ENCODE measurements around the gene ERICH3.

ERICH3 gene, protein sequence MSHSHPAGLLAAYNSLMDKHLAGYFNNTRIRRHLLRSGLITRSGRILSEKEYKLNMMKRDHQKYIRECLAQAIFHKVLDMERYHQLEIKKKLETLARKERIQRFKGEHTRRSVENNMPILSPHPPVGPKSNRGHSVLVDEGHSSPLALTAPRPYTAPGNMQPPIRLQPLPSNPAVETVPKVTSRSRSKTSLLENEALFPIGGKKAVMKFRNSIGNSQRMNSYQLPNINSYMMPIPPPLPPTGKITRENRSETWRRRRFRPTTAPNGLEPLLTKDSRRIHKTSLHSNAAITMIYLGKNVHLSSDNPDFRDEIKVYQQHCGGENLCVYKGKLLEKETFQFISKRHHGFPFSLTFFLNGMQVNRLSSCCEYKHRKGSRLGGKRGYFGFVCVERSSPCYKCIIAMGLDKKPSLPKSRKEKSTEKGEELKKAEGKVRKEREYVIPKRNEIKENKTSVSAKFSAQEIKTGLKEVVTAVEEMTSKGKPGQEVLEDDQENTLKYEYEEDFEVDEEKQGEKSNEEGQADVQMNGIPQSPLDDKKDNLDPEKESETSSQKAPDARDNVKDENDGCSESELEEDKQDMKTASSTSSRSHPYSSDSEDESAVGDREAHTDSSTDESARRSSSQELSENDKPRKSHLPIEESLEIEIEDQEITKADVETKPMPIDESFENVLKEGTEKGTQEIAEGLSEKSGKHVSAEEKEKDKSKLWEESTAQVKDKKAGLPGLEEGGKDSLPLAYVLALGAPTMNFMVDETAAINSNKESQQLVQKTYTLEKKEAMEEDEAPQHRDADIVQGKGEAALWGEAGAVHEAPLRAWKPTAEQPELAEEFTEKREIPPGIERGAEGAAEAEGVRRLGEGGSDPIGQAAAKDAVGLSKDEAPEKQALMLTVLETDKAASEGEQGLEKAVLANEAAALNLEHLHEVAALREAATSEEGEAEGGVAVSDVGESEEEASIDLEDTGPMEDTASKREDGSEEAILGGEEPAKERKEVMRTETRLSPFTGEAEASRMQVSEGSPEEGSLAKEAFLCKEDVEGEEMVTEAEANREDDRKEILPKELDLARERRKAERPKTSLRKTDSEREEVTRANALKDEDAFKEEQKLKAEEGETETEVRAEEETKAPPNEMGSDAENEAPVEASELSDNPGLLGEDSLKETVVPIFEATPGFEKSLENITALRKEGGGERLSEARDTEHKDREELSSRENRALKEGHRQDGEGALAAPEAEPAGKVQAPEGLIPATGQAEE (N-terminal part only)

DNA sequence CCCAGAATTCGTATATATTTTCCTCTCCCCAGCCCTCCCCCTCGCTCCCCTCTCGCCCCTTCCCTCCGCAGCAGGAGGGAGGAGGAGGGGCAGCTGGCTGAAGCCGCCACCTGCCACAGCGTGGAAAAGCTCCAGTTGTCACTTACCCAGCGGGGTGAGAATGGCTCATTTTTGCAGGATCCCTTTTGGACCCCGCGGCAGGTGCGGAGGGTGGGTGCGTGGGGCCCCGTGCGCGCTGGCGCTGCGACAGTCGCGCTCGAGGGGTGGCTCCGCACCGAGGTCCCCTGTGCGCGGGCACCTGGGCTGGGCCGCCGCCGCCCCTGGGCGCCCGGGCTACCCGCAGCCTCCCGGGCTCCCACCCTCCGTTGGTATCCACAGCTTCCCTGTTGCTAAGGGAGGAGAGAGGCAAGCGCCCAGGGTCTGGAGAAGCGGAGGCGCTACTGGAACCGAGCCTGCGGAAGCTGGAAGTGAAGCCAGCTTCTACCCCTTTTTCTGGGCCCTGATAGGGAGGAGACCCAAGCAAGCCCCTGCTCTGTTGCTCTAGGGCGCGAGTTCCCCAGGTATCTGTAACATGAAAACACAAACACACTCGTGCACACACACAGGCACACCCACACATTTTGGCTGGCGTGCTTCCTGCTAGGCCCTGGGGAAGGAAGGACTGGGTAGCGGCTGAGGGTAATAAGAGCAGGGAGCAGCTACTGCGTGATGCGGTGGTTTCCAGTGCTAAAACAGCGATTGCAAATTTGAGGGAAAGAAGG is at the start of gene ERICH3:
TSS of gene ERICH3 (minus strand) at position 442 of the 761 bp plus-strand sequence. CDS start at position 169, 273 bp downstream.
- DNase-seq = peak in 3 of 14 donors; percentile 11 to 78 (median 24)

DNA sequence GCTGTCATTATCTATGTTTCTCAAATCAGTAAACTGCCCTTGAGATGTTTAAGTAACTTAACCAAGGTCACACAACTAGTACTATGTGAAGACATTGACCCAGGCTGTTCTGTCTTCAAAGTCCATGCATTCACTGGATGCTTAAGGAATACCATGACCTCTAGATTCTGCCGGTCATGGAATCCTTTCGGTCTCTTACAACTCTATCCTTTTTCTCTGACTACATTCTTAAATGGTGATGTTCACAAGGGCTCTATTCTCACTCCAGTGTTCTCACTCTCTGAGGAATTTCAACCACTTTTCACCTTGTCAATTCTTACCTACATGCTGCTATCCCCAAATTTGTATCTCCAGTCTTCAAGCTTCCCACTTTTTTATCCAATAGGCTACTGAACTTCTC is 44.0 kb upstream of the ERICH3 start:
- DNase-seq = no peak

DNA sequence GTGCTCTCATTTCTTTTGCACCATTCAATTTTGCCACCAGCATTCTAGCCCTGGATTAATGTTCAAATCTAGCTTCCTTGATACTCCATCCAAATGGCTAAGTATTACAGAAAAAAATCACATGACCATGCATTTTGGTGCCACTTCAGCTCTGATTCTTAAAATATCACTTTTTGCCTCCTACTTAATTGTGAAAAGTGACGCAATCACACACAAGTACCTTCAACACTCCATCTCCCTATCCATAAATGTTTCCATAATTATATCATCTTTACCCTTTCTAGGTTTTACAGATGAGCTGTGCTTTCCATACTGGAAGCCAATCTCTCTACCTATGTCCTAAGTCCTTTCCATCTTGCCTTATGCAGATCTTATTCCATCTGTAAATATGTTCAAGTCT is 43.2 kb upstream of the ERICH3 start:
- DNase-seq = no peak

DNA sequence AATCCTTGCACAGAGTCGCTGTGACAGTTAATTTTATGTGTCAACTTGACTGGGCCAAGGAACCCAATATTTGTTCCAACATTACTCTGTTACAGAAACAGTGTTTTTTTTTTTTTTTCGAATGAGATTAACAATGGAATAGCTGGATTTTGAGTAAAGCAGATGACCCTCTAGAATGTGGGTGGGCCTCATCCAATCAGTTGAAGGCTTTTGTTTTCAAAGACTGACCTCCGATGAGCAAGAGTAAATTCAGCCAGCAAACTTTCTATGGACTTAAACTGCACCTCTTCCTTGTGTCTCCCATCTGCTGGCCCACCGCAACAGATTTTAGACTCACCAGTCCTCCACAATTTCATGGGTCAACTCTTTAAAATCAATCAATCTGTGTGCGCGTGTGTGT is 42.2 kb upstream of the ERICH3 start:
- no peak for DNase-seq

DNA sequence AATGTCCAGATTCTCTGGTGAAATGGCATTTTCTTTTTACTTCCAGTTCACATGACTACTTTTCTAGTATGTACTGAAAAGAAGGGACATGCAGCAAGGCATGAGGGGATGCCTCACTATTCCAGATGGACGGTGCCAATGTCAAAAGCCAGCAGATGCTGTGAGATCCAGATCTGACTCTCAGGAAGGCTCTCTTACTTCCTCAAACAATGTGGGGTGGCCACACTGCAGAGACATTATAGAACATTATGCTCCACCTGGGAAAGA is 41.6 kb upstream of the ERICH3 start:
- DNase-seq = no peak

DNA sequence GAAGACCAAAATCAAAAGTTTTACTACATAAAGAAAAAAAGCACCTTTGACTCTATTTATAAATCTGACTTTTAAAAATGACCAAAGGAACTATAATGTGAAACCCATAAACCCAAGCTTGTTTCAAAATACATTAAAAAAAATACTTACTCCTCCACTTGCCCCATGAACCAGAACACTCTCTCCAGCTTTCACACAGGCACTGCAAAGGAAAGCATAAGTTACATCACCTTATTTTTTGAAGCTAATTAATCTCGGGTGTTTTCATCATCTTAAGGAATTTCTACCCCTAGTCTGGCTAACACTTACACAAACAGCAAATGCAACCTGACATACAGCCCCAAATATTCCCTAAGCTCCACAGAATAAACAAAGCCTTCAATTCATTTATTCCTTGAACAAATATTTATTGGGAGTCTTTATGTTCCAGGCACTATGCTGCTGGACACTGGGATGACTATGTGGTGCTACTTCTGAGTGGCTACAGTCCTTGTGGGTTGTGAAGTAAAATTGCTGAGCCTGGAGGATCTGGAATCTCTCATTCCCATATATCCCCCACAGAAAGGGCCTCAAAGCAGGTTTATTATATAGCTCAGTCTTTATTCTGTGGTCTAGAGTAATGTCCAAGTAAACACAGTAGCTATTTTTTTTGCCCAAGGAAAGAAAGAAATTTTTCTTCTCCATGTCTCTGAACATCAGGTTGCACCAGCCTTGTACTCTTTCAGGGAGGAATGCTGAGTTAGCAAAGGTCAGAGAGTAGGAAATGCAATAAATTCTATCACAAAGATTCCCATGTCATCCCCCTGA is 41.0 kb upstream of the ERICH3 start:
- no peak for DNase-seq

DNA sequence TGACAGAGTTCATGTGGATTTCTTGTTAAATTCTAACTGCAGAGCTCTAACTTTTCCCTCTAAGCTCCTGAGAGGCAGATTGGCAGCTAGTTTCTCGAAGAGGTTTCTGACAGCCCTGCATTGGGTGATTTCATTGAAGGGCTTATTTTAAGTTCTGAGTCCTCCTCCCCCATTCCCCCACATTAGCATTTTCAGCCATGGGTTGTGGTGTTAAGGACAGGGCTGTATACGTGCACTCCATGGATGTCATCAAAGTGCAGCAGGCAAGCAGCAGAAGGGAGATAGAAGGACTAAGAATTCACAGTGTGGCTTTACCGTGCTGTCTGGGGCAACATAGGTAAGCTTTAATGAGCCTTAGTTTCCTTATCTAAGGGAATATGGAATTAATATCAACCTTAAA is 40.3 kb upstream of the ERICH3 start:
- no peak for DNase-seq

DNA sequence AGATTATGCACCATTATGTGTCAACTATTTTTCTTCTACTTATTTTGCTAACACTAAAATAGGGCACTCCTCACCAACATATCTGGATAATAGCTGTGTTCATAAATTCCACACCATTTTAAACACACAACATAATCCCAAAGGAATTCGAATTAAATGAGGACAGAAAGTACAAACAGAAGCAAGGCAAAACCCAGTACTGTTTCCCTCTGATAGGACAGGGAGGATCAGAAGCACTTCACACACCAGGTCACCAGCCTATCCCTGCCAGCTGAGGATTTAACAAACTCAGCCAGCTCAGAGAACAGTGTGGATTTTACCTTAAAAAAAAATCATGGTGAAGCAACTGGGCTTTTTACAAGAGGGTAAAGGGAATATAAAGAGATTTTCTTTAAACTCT is 39.3 kb upstream of the ERICH3 start:
- no peak for DNase-seq

DNA sequence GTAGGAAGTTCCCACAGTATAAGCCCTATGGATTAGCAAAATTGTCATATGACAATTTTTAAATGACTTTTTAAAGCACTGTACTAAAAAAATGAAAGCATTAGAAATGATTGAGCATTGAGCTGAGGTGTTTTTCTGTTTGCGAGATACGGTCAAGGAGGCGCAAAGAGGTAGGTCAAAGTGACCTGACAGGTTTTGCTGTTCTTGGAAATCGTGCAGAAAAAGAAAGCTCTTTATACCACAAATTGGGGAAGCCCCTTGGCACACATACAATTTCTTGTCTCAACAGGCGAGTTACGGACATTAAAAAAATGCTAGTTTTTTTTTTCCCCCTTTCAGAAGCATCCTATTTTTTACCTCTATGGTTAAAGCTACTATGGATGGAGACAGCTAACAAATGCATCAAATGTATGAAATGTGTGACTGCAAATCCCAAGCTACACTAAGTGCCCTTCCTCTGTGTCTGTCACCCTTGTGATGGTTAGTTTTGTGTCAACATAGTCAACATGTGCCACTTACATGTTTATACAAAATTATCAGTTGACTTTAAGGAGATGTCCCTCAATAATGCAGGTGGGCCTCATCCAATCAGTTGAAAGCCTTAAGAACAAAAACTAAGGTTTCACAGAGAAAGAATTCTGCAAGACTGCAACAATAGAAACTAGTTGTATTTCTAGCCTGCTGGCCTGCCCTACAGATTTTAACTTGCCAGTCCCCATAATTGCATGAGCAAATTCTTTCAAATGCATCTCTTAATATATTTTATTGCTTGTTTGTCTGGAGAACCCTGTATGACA is 30.0 kb upstream of the ERICH3 start:
- DNase-seq = no peak

DNA sequence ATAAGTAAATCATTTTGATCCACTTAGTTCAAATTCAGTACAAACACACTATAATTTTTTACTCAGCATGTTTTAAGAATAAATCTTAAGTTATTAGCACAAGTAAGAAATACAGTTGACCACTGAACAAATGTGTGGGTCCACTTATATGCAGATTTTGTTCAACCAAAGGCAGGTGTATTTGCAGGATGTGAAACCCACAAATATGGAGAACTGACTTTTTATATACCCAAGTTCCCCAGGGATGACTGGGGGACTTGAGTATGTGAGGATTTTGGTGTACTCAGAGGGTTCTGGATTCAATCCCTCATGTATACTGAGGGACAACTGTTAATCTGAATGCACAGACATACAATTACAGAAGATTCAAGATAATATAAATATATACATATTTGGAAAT is 25.7 kb upstream of the ERICH3 start:
- DNase-seq = no peak

DNA sequence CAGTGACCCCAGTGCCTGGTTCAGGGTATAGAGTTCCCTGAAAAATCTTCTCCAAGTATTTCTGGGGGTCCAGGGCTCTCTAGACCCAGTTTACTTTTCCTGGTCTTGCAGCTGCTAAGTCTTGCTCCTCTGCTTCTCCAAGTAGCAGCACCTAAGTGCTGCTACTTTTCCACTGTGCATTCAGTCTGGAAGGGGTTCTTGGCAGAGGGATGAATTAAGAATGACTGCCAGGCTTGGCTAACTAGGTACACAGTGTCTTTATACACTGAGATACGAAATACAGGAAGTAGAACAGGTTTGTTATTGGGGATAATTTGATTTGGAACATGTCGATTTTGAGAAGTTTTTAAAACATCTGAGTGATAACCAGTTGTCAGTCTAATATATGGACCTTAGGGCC is 24.2 kb upstream of the ERICH3 start:
- no peak for DNase-seq

DNA sequence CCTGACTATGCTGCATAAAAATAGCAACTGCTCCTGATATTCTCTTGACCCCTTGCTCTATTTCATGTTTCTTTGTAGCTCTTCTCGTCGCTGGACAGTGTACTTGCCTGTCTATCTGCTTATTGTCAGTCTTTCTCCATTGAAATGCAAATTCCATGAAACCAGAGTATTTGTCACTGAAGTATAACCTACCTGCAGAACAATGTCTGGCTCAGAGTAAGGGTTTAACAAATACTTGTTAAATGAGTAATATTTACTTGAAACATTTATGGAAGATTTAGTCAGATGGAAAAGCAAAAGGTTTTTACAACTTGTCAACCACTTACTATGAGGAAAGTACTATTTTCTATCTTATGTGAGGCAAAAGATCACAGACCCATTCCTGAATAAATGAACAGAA is 19.9 kb upstream of the ERICH3 start:
- DNase-seq = no peak

DNA sequence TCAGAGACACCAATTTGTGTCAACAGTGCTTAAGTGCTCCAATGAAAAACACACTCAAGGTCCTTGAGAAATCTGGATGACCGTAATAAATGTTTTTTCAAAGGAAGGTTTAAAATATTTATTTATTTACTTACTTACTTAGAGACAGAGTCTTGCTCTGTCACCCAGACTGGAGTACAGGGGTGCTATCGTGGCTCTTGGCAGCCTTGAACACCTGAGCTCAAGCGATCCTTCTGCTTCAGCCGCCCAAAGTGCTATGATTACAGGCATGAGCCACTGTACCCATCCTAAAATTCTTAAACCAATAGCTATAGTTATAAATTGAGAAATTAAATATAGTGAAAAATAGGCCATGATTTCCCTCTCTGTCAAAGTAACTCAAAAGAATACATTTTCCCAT is 17.3 kb upstream of the ERICH3 start:
- no peak for DNase-seq

DNA sequence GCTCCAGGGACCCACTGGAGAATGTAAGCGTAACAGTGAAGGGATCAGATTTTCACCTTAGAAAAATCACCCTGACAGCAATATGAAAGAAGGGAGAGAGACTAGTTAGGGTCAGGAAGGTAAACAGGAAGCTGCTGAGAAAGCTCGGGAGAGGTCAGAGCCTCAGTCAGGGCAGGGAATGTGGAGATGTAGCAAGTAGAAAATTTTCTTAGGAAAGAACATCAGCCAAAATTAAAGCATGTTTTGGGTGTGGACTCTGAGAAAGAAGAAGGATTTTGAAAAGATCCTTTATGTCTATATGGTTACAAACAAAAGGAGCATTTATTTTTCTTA is 16.7 kb upstream of the ERICH3 start:
- DNase-seq = no peak

DNA sequence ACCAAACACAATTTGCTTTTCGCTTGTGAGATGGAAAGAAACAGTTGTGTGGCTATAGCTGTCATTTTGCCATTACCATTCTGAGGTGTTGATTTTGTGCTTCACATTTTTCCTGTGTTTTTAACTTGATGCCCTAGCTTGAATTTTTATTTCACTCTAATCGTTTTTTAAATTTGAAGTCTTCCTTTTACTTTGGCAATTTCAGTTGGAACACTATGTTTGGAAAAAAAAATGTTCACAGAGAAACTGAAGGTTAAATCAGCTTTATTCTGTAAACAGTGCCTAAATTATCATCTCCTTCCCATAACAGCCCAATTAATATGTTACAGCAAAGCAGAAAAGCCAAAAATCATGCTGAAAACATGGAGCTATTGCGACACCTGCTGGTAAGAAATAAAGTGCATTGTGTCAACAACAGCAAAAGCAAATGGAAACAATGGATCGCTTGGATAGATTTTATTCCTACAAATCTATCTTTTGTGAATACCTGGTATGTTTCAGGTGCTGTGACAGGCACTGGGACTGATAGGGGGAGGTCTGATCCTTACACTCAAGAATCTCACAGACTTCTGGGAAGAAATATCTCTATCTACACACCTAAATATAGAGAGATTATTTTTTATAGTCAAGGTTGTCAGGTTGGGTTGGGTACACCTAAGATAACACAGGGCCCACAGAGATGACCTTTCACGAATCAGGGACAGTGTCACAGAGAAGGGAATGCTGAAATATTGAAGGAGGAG is 16.2 kb upstream of the ERICH3 start:
- peak in 5 of 14 donors; percentile 2 to 66 (median 5) for DNase-seq

DNA sequence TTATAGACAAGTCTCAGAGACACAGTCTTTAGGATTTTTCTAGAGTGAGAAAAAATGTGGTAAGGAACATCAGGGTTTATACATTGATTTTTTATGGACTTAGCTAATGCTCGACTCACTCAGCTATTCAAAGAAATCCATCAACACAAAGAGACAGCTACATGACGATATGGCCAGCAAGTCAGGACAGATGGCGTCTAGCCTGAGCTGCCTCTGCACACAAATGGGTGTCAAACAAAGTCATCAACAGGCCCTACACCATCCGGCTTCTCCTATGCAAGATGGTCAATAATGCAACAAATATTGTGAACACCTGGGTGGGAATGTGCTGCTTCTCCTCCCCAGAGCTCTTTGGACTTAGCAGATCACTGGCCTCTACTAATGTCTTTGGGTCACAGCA is 13.3 kb upstream of the ERICH3 start:
- no peak for DNase-seq

DNA sequence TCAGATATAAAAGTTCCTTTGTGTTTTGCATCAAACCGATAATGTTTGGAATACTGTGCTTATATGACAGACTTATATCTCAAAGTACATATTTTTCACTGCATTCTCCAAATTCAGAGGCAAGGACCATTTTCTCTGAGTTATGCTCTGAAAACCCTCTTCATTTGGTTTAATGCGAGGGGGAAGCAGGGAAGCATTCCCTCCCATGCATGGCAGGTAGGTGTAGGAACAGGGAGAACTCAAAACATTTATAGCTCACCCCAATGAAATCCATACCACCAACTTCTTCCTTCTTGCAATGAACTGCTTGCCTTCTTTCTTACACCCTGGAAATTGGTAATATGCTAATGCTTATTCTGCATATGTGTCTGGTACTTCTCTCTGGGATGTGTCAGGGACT is 10.7 kb upstream of the ERICH3 start:
- DNase-seq = no peak

DNA sequence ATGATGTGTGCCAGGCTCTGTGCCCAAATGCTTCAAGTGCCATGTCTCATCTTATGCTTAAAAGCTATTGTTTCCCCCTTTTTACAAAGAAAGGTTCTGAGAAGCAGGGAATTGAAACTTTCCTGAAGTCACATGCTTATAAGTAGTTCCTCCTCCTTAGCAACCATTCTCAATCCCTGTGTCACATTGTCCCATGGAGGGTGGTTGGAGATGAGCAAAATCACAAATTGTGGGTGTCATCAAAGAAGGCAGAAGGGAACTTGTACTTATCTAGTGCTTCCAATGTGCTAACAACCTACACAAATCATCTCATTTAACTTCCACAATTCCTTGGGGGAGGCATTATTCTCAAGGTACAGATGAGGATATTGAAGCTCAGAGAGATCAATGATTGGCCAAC is 10.1 kb upstream of the ERICH3 start:
- no peak for DNase-seq

DNA sequence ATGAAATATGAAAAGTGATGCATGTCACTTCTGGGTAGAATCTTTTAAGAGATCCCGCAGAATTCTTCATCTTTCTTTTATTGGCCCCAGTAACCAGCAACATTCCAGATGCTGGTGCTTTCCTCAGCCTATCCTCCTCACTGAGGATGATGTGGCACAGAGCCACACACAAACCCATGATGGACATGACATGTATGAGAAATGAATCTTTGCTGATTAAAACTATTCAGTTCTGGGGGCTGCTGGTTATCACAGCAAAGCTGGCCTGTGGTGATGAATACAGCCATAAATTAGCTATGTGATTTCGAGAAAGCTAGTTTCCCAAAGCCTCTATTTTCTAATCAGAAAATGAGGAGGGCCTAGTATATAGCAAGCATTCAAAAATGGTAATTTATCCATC is 8.3 kb upstream of the ERICH3 start:
- DNase-seq = no peak

DNA sequence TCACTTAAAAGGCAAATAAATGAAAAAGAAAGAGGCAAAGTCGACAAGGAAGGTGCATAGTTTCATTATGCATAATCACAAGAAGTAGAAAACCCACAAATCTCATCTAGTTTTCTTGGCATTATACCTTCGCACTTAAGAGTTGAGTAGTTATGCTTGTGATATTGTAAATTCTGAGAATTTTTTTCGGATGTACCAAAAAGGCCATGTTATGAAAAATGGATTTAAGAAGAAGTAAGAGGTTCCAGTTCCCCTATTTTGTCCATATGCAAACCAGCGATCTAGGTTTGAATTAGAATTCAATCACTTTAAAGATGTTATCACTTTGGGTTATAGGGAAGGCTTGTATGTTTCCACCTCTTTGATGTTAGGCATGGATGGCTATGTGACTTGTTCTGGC is 7.9 kb upstream of the ERICH3 start:
- DNase-seq = no peak

Measured in C1 segment of cervical spinal cord (tissue), 14 donors.